SW480 (cell line): ENCODE measurements around the gene ZNF438.
"Not testable (repeated sequence)": the region's sequence is repeated elsewhere in the genome, so short reads cannot be mapped to it uniquely, and the experiment has no call there.

Source experiments
- DNase-seq: peaks from one replicate; pipeline ENCODE4 v3.0.0-alpha.2; 2016; ENCODE audit warnings: low spot score

The ZNF438 gene

DNA sequence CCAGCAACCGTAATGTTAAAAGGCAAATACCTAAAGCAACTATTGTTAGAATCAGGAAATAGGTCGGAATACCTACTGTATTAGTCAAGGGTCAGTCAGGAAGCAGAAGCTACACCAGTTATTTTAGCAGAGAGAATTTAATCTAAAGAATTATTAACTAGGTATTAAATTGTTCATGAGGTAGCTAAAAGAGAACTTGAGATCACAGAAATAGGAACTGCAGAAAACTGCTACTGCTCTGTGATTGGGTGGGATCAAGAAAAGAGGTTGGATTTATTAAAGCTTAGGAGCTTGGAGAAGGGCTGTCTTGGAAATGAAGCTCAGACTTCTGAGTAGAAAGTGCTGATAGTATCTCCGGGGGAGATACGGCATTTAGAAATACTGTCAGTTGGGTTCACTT, 20.0 kb upstream of the ZNF438 start:
- no peak for DNase-seq

DNA sequence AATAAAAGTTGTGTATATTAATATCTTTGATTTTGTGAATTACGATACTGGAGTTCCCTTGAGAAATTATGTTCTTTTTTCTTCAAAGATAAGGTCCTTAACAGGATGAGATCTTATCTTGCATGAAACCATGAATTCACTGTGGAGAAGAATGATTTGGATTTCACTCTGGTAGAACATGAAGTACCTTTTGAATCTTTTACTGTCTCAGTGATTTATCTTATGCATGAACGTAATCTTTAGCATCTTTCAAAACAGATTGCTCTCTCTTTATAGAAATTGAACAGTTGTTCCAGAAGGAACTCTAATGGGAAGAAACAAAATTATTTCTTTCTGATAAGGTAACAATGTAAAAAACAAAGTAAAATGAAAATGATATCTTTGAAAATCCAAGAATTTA, 11.0 kb upstream of the ZNF438 start:
- DNase-seq, result no peak

DNA sequence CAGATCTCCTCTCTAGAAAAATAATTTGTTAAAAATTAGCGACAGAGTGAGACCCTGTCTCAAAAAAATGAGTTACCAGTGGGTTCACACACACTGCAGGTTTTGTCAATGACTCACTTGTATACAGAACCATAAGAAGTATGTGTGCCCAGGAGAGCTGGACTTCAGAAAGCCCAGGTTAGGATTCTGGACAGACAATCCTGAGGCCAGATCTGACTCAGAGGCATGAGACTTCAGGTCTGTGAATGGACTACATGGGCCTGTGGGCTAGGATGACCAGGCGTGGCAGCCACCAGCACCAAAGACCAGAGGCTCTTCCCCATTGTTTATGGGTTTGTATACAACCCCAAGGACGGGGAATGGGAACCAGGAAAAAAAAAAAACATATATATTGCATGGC, 9.3 kb upstream of the ZNF438 start:
- DNase-seq, result no peak

DNA sequence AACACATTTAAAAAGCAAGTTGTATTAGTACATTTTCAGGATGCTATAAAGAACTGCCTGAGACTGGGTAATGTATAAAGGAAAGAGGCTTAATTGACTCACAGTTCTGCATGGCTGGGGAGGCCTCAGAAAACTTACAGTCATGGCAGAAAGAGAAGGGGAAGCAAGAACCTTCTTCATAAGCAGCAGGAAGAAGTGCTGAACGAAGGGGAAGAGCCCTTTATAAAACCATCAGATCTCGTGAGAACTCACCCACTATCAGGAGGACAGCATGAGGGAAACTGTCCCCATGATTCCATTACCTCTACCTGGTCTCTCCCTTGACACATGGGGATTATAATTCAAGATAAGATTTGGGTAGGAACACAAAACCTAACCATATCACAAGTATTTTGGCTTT, 7.3 kb upstream of the ZNF438 start:
- DNase-seq, result not testable (repeated sequence)

DNA sequence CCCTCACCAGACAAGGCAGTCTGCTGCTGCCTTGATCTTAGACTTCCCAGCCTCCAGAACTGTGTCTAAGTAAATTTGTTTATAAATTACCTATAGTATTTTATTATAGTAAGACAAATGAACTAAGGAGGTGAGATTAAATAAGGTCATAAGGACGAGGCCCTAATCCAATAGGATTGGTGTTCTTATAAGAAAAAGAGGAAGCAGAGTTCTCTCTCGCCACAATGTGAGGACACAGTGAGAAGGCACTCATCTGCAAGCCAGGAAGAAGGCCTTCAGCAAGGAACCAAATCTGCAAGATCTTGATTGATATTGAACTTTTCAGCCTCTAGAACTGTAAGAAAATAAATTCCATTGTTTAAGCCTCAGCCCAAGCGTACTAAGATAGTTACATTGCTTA, 6.1 kb upstream of the ZNF438 start:
- DNase-seq, result no peak

DNA sequence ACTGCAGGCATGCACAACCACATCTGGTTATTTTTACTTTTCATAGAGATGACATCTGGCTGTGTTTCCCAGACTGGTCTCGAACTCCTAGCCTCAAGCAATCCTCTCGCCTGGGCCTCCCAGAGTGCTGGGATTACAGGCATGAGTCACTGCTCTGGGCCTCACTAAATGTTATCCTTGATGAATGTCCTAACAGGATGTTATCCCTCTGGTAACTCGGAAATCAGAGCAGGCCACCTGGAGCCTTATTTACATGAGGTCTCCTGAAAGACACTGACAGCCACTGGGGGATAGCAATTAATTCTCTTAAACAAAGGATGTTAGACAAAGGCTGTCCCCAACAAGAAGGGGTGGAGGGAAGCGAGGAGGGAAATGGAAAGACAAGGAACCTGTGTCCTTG, 4.5 kb upstream of the ZNF438 start:
- DNase-seq, result no peak

DNA sequence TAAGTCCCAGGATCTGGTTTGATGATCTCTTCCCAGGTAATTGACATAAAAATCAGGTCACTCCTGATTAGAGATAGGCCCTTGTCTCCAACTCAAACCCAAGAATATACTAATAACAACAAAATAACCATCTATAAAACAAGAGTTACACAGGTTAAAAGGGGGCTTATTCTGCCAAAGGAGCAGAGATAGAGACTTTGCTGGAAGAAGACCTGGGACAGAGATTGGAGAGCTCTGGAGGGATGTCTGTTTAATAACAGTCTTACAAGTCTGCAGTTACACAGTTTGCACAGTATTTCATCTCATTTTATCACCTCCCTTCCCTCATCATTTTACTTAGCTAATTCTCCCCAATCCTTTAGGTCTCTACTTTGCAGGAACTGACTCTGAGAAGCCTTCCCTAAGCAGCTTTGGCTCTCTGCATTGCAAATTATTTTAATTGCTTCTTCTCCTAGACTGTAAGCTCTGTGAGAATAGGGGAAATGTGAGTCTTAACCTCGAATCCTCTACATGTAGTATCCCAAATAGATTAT, 3.7 kb upstream of the ZNF438 start:
- DNase-seq, result no peak

DNA sequence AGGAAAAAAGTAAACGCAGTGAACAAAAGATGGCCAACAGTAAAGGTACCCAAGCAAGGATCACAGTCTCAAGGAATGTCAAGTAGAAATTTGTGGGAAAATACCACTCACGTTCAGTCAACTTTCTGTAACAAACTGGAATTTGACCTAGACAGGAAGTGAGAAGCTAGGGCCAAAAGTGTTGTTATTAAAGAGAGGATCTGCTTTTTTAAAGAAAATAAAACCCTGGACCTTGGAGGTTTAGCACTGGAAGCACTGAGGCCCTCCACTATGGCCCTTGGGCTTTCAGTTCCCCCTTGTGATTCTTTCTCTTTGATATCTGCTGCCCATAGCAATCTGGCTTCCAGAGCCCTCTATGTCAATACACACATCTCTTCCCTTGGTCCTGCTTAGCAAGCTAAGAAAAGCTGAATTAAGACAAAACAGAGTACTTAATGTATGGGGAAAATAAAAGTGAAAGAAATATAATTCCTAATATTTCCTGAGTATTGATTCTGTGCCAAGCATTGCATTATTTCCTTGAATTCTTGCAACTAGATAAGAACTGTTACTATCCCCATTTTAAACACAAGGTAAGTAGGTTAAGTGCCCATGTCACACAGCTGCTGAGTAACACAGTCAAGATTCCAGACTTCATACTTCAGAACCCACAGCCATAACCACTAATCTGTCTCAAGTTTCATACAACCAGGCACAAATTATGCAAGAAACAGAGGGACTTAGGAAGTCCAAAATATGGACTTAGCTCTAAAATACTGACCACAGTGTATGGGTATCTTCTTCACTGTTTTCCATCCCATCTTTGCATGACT, 2.6 kb upstream of the ZNF438 start:
- DNase-seq, result no peak

DNA sequence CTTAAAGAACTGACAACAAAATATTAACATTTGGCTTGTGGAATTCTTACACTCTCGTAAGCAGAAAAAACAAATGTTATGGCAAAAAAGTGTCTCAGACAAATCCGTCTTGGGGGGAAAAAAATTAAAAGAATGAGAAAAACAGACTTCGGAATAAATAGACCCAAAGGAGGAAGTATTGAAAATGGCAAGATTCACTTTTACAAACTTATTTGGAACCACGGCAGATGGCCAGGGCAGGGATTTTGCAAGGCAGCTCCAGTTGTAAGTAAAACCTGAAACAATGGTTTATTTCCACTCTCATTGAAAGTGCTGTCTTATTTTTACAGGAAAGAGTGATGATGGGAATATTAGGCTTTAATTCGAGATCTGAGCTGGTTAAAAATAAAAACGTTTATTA, 1.5 kb upstream of the ZNF438 start:
- no peak for DNase-seq

DNA sequence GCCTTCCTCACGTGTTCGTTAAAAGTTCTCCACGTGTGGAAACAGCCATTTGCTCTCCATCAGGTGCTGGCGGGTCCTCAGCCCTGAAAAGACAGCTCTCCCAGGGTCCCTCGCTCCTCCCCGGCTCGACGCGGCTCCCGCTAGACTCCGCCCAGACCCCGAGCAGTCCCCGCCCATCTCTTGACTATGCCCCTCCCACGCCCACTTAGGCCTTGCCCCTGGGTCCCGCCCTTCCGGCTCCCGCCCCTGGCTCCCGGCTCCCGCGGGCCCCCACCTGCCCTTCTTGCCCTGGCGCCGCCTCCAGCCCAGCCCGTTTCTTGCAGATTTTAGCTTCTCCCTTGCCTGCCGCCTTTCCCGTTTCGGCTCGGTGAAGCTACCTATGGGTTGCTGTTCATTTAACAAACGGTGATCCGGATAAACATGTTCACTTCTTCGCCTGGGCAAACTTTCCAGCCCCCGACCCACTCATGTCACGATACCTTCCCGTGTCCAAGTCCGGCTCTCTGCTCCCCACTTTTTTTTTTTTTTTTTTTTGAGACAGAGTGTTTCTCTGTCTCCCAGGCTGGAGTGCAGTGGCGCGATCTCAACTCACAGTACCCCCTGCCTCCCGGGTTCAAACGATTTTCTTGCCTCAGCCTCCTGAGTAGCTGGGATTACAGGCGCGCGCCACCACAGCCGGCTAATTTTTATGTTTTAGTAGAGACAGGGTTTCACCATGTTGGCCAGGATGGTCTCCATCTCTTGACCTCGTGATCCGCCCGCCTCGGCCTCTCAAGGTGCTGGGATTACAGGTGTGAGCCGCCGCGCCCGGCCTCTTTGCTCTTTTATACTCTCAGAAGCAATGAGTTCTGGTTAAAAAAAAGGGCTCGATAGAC, 830 bp upstream of the ZNF438 start:
- DNase-seq, result peak; percentile 91

DNA sequence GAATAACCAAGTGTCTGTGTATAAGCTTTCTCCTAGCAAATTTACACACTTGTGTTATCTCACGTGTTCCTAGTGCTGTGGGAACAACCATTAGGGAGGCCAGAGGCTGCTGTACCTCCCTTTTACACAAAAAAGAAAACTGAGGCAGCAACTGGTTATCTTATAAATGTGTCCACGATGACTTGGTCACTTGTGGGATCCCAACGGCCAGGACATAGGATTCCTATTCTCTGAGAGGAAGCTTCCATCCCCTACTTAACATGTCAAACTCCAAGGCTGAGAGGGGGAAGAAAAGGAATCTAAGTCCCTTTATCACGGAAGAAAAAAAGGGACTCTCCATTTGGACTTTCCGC, 484 bp downstream of the ZNF438 start:
- no peak for DNase-seq

DNA sequence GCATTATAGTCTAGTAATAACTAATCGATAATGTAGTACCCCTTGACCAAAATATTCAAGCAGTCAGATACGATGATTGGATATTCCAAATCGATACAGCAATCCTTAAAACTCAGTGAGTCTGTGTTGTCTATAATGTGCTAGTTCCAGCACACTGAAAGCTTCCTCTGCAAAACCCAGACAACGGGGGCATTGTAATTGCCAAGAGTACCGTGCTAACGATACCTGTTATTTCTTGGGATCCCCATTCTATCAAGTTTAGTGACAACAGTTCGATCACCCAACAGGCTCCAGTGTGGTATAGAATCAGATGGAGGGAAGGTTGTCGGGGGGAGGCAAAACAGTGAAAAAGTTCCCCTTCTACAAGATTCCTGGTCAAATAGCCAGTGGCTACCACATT, 865 bp downstream of the ZNF438 start:
- DNase-seq, result no peak

DNA sequence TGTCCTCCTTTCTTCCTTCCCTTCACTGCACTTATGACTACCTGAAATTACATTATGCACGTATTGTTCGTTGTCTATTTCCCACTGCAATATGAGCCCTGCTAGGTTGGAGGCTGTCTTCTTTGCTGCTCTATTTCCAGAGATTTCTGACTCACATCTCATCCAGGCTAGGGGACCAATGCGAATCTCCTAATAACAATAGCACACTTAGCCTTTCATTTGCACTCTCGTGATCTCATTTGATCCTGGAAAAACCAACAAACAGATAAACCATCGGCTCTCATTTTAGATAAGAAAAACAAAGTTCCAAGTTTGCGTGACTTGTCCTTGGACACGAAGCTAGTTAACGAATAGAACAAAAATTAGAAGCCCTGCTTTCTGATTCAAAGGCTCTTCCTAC, 1.4 kb downstream of the ZNF438 start:
- DNase-seq, result no peak

DNA sequence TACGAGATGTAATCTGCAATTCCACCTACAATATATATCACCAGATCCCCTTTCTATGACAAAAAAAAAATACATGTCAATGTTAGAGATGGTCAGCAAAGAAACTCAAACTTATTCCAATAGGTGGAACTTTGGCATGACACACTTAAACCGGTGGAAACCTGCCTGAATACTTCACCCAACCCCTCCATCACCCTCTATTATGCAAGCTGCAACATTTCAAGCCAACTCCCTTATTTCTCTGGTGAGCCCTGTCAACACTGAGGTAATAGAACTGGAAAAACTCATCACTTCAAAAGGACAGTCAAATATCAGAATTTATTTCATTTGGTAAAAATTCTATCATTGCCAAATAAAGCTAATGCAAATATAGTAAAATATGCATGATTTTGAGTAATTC, 3.6 kb downstream of the ZNF438 start:
- DNase-seq, result no peak

DNA sequence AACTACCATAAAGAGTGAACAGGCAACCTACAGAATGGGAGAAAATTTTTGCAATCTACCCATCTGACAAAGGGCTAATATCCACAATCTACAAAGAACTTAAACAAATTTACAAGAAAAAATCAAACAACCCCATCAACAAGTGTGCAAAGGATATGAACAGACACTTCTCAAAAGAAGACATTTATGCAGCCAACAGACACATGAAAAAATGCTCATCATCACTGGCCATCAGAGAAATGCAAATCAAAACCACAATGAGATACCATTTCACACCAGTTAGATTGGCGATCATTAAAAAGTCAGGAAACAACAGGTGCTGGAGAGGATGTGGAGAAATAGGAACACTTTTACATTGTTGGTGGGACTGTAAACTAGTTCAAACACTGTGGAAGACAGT, 5.4 kb downstream of the ZNF438 start:
- DNase-seq, result not testable (repeated sequence)

DNA sequence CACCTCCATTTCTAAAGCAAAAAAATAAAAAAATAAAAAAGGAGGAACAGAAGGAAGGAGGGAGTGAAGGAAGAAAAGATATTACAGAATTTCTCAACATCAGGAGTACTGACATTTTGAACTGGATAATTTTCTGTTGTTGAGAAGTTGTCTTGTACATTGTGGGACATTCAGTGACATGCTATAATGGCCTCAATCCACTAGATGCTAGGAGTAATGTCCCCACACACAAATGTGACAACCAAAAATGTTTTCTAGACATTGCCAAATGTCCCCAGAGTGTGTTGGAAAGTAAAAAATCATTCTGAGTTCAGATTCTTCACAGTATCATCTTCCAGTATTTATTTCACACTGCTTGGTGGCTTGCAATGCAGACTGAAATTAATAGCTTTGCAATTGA, 6.5 kb downstream of the ZNF438 start:
- DNase-seq, result no peak

DNA sequence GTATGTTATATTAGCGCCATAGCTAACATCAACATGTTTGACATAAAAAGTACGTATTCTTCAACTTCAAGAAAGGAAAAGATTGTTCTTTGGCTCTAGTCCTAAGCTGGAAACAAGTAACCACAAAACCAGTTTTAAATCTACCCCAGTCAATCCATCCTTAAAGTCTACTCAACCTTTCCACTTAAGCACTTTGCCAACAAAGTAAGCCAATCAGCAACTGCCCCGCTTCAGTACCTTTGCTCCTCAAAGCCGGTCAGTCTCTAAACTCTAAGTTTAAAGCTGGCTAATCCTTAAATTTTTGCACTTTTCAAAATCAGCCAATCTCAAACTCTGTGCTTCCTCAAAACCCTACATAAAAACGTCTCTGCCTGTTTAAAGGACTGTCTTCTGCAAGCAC, 8.1 kb downstream of the ZNF438 start:
- no peak for DNase-seq

DNA sequence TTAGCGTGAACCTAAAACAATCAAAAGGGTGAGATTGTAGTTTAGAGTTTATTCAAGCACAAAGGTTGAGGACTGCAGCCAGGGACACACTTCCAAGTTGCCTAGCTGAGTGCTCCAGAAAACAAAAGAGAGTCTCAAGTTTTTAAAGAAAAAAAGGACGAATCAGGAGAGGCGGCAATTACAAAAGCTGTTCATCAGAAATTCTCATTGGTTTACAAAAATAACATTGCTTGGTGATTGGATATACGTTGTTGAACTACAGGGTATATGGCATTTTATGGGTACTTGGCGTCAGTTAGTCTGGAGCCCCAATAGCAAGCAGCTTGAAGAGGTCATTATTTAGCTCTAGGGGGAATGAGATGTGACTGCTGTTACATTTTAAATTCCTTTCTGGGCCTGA, 11.5 kb downstream of the ZNF438 start:
- DNase-seq, result no peak

DNA sequence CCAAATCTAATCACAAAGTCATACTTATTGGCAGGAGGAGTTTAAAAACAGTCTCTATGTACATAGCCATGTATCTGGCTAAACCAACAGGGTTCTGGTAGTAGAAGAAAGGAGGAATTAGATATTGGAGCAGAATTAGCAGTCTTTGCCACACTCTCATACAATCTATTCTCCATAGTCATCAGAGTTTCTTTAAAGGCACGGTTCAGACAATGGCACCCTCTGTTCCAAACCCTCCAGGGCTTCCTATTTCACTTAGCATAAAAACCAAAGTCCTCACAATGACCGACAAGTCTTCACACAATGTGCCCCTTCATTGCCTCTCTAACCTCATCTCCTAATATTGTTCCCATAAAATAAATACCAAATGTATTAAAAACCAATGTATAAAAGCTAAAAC, 12.7 kb downstream of the ZNF438 start:
- DNase-seq, result peak; percentile 39

DNA sequence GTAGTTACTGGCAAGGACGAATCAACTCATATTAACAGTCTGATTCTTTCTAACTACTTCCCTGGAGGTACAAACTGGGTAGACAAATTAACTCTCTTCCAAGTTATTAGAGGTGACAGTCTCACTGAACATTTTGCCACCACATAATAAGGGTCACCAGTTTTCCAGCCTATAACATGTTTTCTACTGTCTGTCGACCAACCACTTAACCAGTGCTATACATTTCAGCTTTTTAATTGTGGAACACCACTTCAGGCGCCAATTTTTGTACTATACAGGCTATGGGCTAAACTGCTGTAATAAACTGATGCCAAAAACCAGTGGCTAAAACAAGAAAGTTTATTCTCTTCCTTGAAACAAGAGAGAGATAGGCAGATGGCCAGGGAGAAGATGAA, 13.3 kb downstream of the ZNF438 start:
- no peak for DNase-seq

DNA sequence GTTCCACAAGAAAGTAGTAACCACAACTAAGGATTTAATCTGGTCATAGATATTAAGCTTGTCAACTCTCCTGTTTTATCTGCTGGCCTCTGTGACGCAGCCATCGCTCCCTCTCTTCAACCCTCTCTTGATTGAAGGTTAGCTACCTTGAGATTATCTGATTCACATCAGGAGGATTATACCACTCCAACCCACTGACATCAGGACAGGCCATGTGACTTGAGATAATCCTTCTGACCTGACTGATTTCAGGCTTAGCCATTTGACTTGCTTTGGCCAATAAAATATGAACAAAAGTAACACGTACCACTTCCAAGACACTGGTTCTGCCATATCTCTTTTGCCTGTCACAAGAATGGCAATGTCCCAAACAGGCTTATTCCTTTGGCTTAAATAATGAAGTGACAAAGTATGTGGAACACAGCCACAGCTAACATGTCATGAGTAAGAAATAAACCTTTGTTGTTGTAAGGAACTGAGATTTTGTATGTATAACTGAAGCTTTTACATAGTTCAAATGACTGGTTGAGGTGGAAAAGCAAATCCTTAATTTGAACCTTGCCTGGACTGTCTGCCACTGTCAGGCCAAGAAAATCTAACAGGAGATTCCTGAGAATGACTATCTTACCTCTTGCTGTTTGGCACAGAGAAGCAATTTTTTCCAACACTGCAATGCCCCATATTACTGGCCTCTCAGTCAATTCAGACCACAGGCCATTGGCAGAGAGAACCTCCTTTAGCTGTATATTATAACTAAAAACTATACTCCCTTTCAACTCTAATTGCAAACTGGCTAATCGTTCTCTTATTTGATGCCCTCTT, 13.9 kb downstream of the ZNF438 start:
- no peak for DNase-seq

DNA sequence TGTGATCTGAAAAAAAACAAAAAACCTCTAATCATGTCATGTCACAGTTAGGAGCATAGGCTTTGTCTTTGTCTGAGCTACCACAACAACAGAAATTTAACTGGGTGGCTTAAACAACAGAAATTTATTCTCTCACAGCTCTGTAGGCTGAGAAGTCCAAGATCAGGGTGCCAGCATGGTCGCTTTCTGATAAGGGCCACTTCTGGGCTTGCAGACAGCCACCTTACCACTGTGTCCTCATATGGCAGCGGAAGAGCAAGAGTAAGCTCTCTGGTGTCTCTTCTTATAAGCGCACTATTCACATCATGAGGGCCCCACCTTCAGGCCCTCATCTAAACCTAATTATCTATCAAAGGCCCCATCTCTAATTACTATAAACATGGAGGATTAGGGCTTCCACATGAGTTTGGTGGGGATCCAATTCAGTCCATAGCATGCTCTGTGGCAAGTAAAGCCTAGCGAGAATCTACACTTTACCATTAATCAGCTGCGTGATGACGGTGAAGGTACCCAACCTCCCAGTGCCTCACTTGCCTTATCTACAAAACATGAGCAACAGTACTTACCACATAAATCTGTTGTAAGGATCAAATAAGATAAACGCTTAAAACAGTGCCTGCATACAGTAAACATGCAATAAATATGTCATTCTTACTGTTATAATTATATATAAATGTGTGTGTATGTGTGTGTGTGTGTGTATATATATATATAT, 17.3 kb downstream of the ZNF438 start:
- DNase-seq, result no peak
